Kidney (tissue), 14 donors: ENCODE data around the gene TES. TPM values are rescaled to one million over a fixed set of nuclear protein-coding genes. Genes with fewer than 3 reads are reported as not detected.
A peak's percentile ranks its signal among the peaks of the same experiment; 100 is the strongest.

ENCODE experiments used
- DNase-seq, 5 donors: peaks; one replicate each; pipeline ENCODE4 v3.0.0-alpha.2; 2013 to 2020
- FAIRE-seq: peaks from 2 replicates; lab custom pipeline; 2012; peaks lifted over from hg19 to GRCh38; lab: Jason Lieb, UNC
- H3K27ac ChIP-seq, 2 donors: one replicate each; pipeline ENCODE4 v1.7.0; 2013; ENCODE audit warnings: low read depth in 2 of 2, low read length in 2 of 2, inconsistent platforms in 1 of 2
- H3K27me3 ChIP-seq: one replicate; pipeline ENCODE4 v1.7.1; 2013; ENCODE audit warnings: low read length, inconsistent platforms; ENCODE audit not compliant: control insufficient read depth, insufficient read depth
- H3K36me3 ChIP-seq, 3 donors: one replicate each; pipeline versions ENCODE4 v1.7.0 to v1.7.1; 2013; ENCODE audit warnings: low read length in 3 of 3, control low read depth in 1 of 3, inconsistent platforms in 1 of 3; ENCODE audit not compliant: insufficient read depth in 3 of 3, control insufficient read depth in 2 of 3
- H3K4me1 ChIP-seq, 3 donors: one replicate each; pipeline versions ENCODE4 v1.7.0 to v1.7.1; 2013; ENCODE audit warnings: low read length in 3 of 3, inconsistent platforms in 1 of 3, low read depth in 1 of 3; ENCODE audit not compliant: control insufficient read depth in 2 of 3, insufficient read depth in 2 of 3
- H3K4me3 ChIP-seq, 3 donors: one replicate each; pipeline versions ENCODE4 v1.7.0 to v1.8.1; 2013; ENCODE audit warnings: low read length in 3 of 3, control low read depth in 1 of 3, inconsistent platforms in 1 of 3
- H3K9ac ChIP-seq, 3 donors: one replicate each; pipeline versions ENCODE4 v1.7.0 to v1.7.1; 2013; ENCODE audit warnings: low read length in 3 of 3, control low read depth in 1 of 3, inconsistent platforms in 1 of 3
- H3K9me3 ChIP-seq, 3 donors: one replicate each; pipeline versions ENCODE4 v1.7.0 to v1.7.1; 2013; ENCODE audit warnings: low read length in 3 of 3, control low read depth in 1 of 3, inconsistent platforms in 1 of 3; ENCODE audit not compliant: control insufficient read depth in 2 of 3, insufficient read depth in 1 of 3
- intact Hi-C: fragments of 100-400 bp; cut with DNase I; formaldehyde crosslinking; loops from one replicate; pipeline ENCODE4 v1.11.1; 2022
- polyA plus RNA-seq: library from polyadenylated mRNA; stranded (reverse); fragments of 350-450 nt; fragmentation: Illumina TruSeq; extraction: RNeasy Lipid Tissue Mini Kit (QIAGEN cat#74804); gene quantifications from one replicate; pipeline ENCODE4 v1.2.3, GENCODE V29; 2014; ENCODE audit warnings: low read depth, low replicate concordance; ENCODE audit not compliant: insufficient read depth
- total RNA-seq: library from RNA; stranded (reverse); fragmentation: NEBNext Ultra II Directional; extraction: Animal tissue kit (Norgen Biotek cat#: 25700); gene quantifications from one replicate; pipeline ENCODE4 v1.2.1, GENCODE V29; 2021
- TF ChIP-seq, protein P1 (sequence below): IDR thresholded peaks from 3 replicates; pipeline ENCODE4 v1.5.1; 2012; ENCODE audit warnings: mild to moderate bottlenecking, moderate library complexity, borderline replicate concordance; ENCODE audit not compliant: insufficient read depth; ENCODE audit errors: extremely low read depth
- donor health status: control.
- donor health status: control.
- donor health status: control.
- donor health status: control.
- donor health status: control.
- donor health status: DM: yes; HTN: yes; CAD: no.
- donor health status: Normal renal cell carcinoma (clear cell type).

TES gene
- total and polyA plus RNA-seq, 2 donors from 2014 or later: 21.5 to 108 TPM

DNA sequence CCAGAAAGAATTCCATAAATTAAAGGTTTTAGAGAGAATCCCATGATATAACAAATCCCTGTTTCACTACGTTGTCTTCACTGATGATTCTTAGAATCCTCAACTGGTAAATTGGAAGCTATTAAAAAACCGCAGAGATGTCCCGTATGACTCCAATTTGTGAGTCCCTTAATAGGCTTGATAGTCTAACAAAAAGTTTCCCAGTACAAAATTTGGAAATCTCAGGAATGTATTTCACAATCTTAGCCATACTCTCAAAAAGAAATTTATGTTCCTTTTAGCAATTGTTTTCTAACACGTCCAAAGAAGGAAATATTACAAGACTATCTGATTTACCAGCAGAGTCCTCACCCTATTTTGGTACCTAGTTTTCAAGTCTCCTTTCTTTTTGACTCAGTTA lies 2.5 kb downstream of the TES start:
- DNase-seq: no peak
- TF ChIP-seq, protein P1, sequence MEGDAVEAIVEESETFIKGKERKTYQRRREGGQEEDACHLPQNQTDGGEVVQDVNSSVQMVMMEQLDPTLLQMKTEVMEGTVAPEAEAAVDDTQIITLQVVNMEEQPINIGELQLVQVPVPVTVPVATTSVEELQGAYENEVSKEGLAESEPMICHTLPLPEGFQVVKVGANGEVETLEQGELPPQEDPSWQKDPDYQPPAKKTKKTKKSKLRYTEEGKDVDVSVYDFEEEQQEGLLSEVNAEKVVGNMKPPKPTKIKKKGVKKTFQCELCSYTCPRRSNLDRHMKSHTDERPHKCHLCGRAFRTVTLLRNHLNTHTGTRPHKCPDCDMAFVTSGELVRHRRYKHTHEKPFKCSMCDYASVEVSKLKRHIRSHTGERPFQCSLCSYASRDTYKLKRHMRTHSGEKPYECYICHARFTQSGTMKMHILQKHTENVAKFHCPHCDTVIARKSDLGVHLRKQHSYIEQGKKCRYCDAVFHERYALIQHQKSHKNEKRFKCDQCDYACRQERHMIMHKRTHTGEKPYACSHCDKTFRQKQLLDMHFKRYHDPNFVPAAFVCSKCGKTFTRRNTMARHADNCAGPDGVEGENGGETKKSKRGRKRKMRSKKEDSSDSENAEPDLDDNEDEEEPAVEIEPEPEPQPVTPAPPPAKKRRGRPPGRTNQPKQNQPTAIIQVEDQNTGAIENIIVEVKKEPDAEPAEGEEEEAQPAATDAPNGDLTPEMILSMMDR: no peak
- no peak for FAIRE-seq
- no peaks in the 10 kb centered on the region for H3K9me3 ChIP-seq
- intact Hi-C loops: no loop called here
- H3K4me1 ChIP-seq: peaks cover 2 to 7% (median 2%) of the 10 kb centered on the region in 3 donors
- no peak overlapping the region for H3K9ac ChIP-seq
- no peaks in the 10 kb centered on the region for H3K27me3 ChIP-seq
- H3K27ac ChIP-seq: no peak overlapping the region
- no peaks in the 10 kb centered on the region for H3K36me3 ChIP-seq
- H3K4me3 ChIP-seq: no peak overlapping the region

DNA sequence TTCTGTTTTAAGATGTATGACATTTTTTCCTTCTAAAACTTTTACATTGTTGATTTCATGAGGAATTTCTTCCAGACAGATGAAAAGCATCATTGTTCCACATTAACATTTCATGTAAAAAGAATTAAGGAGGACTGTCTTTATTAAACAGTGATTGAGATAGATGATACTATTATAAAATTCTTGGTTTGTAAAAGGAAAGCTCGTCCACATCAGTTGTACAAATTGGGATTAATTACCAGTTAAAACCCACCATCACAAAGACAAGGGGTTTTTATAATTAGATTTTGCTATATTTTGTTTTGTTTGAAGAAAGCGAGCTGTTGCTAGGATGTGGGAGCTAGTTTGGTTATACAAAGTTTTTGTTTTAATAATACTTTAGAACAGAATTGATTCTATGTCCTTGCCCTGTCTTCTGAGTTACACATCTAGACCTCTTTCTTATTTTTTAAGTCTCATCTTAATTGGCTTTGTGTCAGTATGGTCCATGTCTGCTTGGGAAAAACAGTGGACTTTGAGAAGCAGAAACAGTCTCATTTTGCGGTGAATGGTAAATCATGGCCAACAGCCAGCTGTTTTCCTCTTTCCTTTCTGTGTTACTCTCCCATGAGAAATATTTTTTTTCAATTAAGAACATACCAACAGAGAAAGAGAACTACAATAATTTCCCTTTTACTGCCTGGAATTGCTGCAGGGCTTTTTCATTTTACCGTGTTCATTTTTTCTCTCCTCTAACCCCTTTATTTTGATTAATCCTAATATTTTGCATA lies 3.2 kb downstream of the TES start:
- TF ChIP-seq, protein P1: no peak
- Histone ChIP-seq H3K4me1 (peaks cover 2 to 7% (median 2%) of the 10 kb centered on the region in 3 donors), H3K9ac (no peak overlapping the region), H3K27ac (no peak overlapping the region), H3K36me3 (no peaks in the 10 kb centered on the region), H3K27me3 (no peaks in the 10 kb centered on the region), H3K9me3 (no peaks in the 10 kb centered on the region), H3K4me3 (no peak overlapping the region)
- FAIRE-seq (no peak), DNase-seq (peak in 2 of 5 donors; percentile 54 to 75)
- intact Hi-C loops: no loop called here

DNA sequence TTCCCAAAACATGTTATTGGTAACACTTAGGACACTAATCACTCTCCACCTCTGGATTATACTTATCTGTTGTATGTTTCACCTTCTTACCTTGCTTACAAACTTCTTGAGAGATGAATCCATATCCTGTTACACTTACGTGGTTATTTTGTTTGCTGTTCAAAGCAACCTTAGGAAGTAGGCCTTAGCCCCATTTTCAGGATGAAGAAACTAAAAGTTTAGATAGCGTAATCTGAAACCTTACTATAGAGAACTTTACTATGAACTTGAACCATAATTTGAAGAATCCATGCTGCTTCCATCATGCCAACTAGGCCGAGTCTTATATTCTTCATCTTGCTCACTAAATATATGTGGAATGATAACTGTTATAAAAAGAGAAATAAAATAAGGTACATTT lies 4.6 kb downstream of the TES start:
- Histone ChIP-seq H3K36me3 (no peaks in the 10 kb centered on the region), H3K9ac (no peak overlapping the region), H3K27ac (no peak overlapping the region), H3K4me3 (no peak overlapping the region), H3K4me1 (peaks cover 2 to 7% (median 2%) of the 10 kb centered on the region in 3 donors), H3K27me3 (no peaks in the 10 kb centered on the region), H3K9me3 (no peaks in the 10 kb centered on the region)
- DNase-seq: no peak
- intact Hi-C loops: no loop called here
- no peak for FAIRE-seq
- TF ChIP-seq, protein P1: no peak

DNA sequence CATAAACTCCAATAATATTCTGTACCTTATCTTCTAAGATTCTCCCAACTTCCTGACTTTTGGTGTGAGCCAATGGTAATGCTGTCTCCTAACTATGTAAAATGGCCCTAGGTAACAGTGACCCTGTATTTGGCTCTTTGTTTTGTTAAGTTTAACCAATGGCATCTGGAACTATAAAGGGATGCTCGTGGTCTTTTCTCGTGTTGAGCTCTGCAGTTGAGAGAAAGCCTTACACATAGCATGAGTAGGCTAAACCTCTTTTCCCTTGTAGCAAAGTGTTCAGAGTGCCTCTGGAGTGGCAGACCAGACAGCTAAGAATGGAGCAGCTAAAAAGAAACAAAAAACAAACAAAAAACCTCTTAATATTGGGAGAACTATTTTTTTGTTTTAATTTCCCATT lies 5.2 kb downstream of the TES start:
- no peaks in the 10 kb centered on the region for H3K36me3 ChIP-seq
- no peak for DNase-seq
- intact Hi-C loops: no loop called here
- H3K27ac ChIP-seq: no peak overlapping the region
- no peaks in the 10 kb centered on the region for H3K27me3 ChIP-seq
- no peak for FAIRE-seq
- H3K9me3 ChIP-seq: no peaks in the 10 kb centered on the region
- H3K4me3 ChIP-seq: no peak overlapping the region
- H3K4me1 ChIP-seq: peaks cover 2 to 7% (median 2%) of the 10 kb centered on the region in 3 donors
- TF ChIP-seq, protein P1: no peak
- H3K9ac ChIP-seq: no peak overlapping the region
